HCT116 (cell line): Measurements from ENCODE around the gene WT1. TPM values are rescaled to one million over a fixed set of nuclear protein-coding genes. Genes with fewer than 3 reads are reported as not detected.

Experiments
- ATAC-seq: fragments of 200-7000 bp; cut with Tn5 transposase; 2 replicates; pipeline ENCODE4 v1.9.1; 2020; ENCODE audit warnings: mild to moderate bottlenecking, moderate library complexity
- BruUV-seq: library from RNA; stranded (reverse); fragments of 400-500 nt; replicated peaks from 2 replicates; lab custom pipeline; 2021; lab: Mats Ljungman, UMichigan
- CTCF ChIA-PET: fragments of 300-600 bp; sonication (Branson Sonifier 250); formaldehyde crosslinking; loops from one replicate; lab custom pipeline; 2021; ENCODE audit warnings: antibody characterized with exemption; lab: Charles Lee
- POLR2A ChIA-PET: fragments of 300-600, 350-600 bp; sonication (Branson Sonifier 250); formaldehyde crosslinking; loops from one replicate; lab custom pipeline; 2021; ENCODE audit warnings: antibody characterized with exemption; lab: Charles Lee
- RAD21 ChIA-PET, 2 experiments: fragments of 300-600 bp; sonication (Branson Sonifier 250); formaldehyde crosslinking; loops; one replicate each; lab custom pipeline; 2023; ENCODE audit warnings: low total read pairs in 2 of 2; ENCODE audit not compliant: uncharacterized antibody in 2 of 2, unreplicated experiment in 2 of 2, low non-redundant PET in 1 of 2; lab: Charles Lee
- DNase-seq: peaks from one replicate; pipeline ENCODE4 v3.0.0-alpha.2; 2010; ENCODE audit warnings: low read depth, low spot score
- H2AFZ ChIP-seq: fragments of 200-600 bp; shearing (Covaris generic), sonication (generic); 2 replicates; pipeline ENCODE4 v1.6.1; 2017; ENCODE audit warnings: low read depth, mixed run types, mixed read lengths, antibody characterized with exemption, low read length; ENCODE audit not compliant: poor library complexity, severe bottlenecking
- H3K27ac ChIP-seq: 2 replicates; pipeline ENCODE4 v1.5.1; 2012; ENCODE audit warnings: low read depth, low read length
- H3K27me3 ChIP-seq: fragments of 200-600 bp; sonication (generic); 2 replicates; pipeline ENCODE4 v1.6.1; 2016; ENCODE audit warnings: mixed run types, low read length, mixed read lengths; ENCODE audit not compliant: insufficient read depth
- H3K36me3 ChIP-seq, 2 experiments: fragments of 200-500 bp in 1 of 2; fragments of 200-600 bp in 1 of 2; sonication (Bioruptor generic) in 1 of 2; sonication (generic) in 1 of 2; 2 replicates each; pipeline versions ENCODE4 v1.5.1 to v1.6.1; 2014 to 2016; ENCODE audit warnings: low read length in 2 of 2, inconsistent platforms in 1 of 2, mixed read lengths in 1 of 2, mixed run types in 1 of 2; ENCODE audit not compliant: insufficient read depth in 2 of 2, control insufficient read depth in 1 of 2
- H3K4me1 ChIP-seq, 2 experiments: fragments of 200-600 bp in 1 of 2; sonication (generic) in 1 of 2; 2 replicates each; pipeline versions ENCODE4 v1.5.1 to v1.6.1; 2012 to 2017; ENCODE audit warnings: low read length in 2 of 2, inconsistent platforms in 1 of 2, mild to moderate bottlenecking in 1 of 2, mixed read lengths in 1 of 2, mixed run types in 1 of 2, moderate library complexity in 1 of 2; ENCODE audit not compliant: insufficient read depth in 2 of 2, control insufficient read depth in 1 of 2
- H3K4me2 ChIP-seq: fragments of 200-600 bp; sonication (generic); 2 replicates; pipeline ENCODE4 v1.6.1; 2017; ENCODE audit warnings: mixed run types, low read length, mixed read lengths
- H3K4me3 ChIP-seq, 2 experiments: fragments of 200-600 bp in 1 of 2; sonication (generic) in 1 of 2; replicated peaks in 1 of 2; 2 replicates each; pipeline ENCODE4 v1.5.1; 2011 to 2016; ENCODE audit warnings: low read length in 2 of 2, control low read depth in 1 of 2, low read depth in 1 of 2, mild to moderate bottlenecking in 1 of 2, mixed read lengths in 1 of 2, mixed run types in 1 of 2
- H3K79me2 ChIP-seq: fragments of 200-600 bp; sonication (generic); 2 replicates; pipeline ENCODE4 v1.6.1; 2017; ENCODE audit warnings: mild to moderate bottlenecking, mixed run types, low read length, moderate library complexity, mixed read lengths; ENCODE audit not compliant: insufficient read depth
- H3K9ac ChIP-seq: fragments of 200-600 bp; sonication (generic); 2 replicates; pipeline ENCODE4 v1.6.1; 2016; ENCODE audit warnings: low read length, mixed read lengths
- H3K9me2 ChIP-seq: fragments of 200-600 bp; sonication (generic), shearing (Covaris generic); 2 replicates; pipeline ENCODE4 v1.6.1; 2017; ENCODE audit warnings: mixed run types, mild to moderate bottlenecking, moderate library complexity; ENCODE audit not compliant: insufficient read depth
- H3K9me3 ChIP-seq, 2 experiments: fragments of 200-500 bp in 1 of 2; fragments of 200-600 bp in 1 of 2; sonication (Bioruptor generic) in 1 of 2; sonication (generic) in 1 of 2; 2 replicates each; pipeline ENCODE4 v1.6.1; 2014 to 2017; ENCODE audit warnings: low read length in 2 of 2, mixed read lengths in 2 of 2, inconsistent platforms in 1 of 2, low read depth in 1 of 2, mild to moderate bottlenecking in 1 of 2, mixed run types in 1 of 2, moderate library complexity in 1 of 2; ENCODE audit not compliant: control insufficient read depth in 1 of 2, insufficient read depth in 1 of 2
- H4K20me1 ChIP-seq: fragments of 200-600 bp; sonication (generic), shearing (Covaris generic); 2 replicates; pipeline ENCODE4 v1.6.1; 2017; ENCODE audit warnings: mixed run types, mild to moderate bottlenecking, moderate library complexity; ENCODE audit not compliant: insufficient read depth
- ATF3 ChIP-seq: IDR thresholded peaks from 2 replicates; pipeline ENCODE4 v1.6.1; 2012
- CEBPB ChIP-seq: IDR thresholded peaks from 2 replicates; pipeline ENCODE4 v1.6.1; 2012; ENCODE audit warnings: low read depth
- ELF1 ChIP-seq: IDR thresholded peaks from 2 replicates; pipeline ENCODE4 v1.6.1; 2012; ENCODE audit warnings: low read depth, borderline replicate concordance
- JUND ChIP-seq: IDR thresholded peaks from 2 replicates; pipeline ENCODE4 v1.6.1; 2012
- POLR2A ChIP-seq: IDR thresholded peaks from 2 replicates; pipeline ENCODE4 v1.7.0; 2011; ENCODE audit warnings: borderline replicate concordance; ENCODE audit not compliant: insufficient read depth, insufficient read length; ENCODE audit errors: extremely low read depth
- POLR2AphosphoS5 ChIP-seq: IDR thresholded peaks from 2 replicates; pipeline ENCODE4 v1.6.1; 2011; ENCODE audit warnings: mild to moderate bottlenecking, low read depth, low read length, moderate library complexity
- RAD21 ChIP-seq: IDR thresholded peaks from 2 replicates; pipeline ENCODE4 v1.6.1; 2012; ENCODE audit warnings: low read depth, mild to moderate bottlenecking
- REST ChIP-seq: IDR thresholded peaks from 2 replicates; pipeline ENCODE4 v1.6.1; 2012; ENCODE audit warnings: low read depth
- SRF ChIP-seq: IDR thresholded peaks from 2 replicates; pipeline ENCODE4 v1.6.1; 2012; ENCODE audit warnings: low read depth
- TCF7L2 ChIP-seq: IDR thresholded peaks from 2 replicates; pipeline ENCODE4 v1.7.0; 2011; ENCODE audit warnings: borderline replicate concordance, inconsistent platforms; ENCODE audit not compliant: insufficient read depth, insufficient read length; ENCODE audit errors: extremely low read depth
- YY1 ChIP-seq: IDR thresholded peaks from 2 replicates; pipeline ENCODE4 v1.6.1; 2011; ENCODE audit warnings: low read length, low read depth, moderate library complexity, mild to moderate bottlenecking; ENCODE audit not compliant: insufficient replicate concordance; ENCODE audit errors: extremely low read depth
- ZBTB33 ChIP-seq: IDR thresholded peaks from 2 replicates; pipeline ENCODE4 v1.6.1; 2011; ENCODE audit warnings: mild to moderate bottlenecking, low read length, moderate library complexity; ENCODE audit not compliant: insufficient replicate concordance; ENCODE audit errors: extremely low read depth
- intact Hi-C: fragments of 100-400 bp; cut with micrococcal nuclease; formaldehyde crosslinking; loops from 2 replicates; pipeline ENCODE4 v1.10.0; 2022
- total RNA-seq: library from RNA; stranded (reverse); gene quantifications from one replicate; pipeline ENCODE4 v1.2.1, GENCODE V29; 2021; ENCODE audit not compliant: unreplicated experiment

Gene WT1
- total RNA-seq, 1 experiment from 2014 or later: 0.07 TPM

GRCh38 chr11:32439501-32440210 lies 4.3 kb upstream of the WT1 start:
- ChIA-PET POLR2A (no interaction called here), RAD21 (no interaction called here), CTCF (no interaction called here)
- no peaks in the 10 kb centered on the region for H4K20me1 ChIP-seq
- no peak overlapping the region for H3K4me3 ChIP-seq
- BruUV-seq: no TSS peak
- intact Hi-C loops: no loop called here
- no peaks in the 10 kb centered on the region for H3K4me1 ChIP-seq
- no peaks in the 10 kb centered on the region for H3K9me3 ChIP-seq
- H3K27me3 ChIP-seq: peaks cover 43% of the 10 kb centered on the region
- no peak overlapping the region for H3K4me2 ChIP-seq
- no peaks in the 10 kb centered on the region for H3K9me2 ChIP-seq
- H2AFZ ChIP-seq: no peak overlapping the region
- H3K27ac ChIP-seq: no peak overlapping the region
- no peak for DNase-seq
- H3K79me2 ChIP-seq: no peaks in the 10 kb centered on the region
- H3K36me3 ChIP-seq: no peaks in the 10 kb centered on the region
- no peak for TF ChIP-seq JUND
- ATAC-seq: no peak
- H3K9ac ChIP-seq: no peak overlapping the region

- Histone ChIP-seq H3K27me3 (peaks cover 43% of the 10 kb centered on the region), H3K27ac (no peak overlapping the region), H3K9ac (no peak overlapping the region), H3K9me2 (no peaks in the 10 kb centered on the region), H2AFZ (no peak overlapping the region), H3K4me1 (no peaks in the 10 kb centered on the region), H3K4me3 (no peak overlapping the region), H3K4me2 (no peak overlapping the region), H3K79me2 (no peaks in the 10 kb centered on the region), H3K36me3 (no peaks in the 10 kb centered on the region), H4K20me1 (no peaks in the 10 kb centered on the region), H3K9me3 (no peaks in the 10 kb centered on the region)
- ChIA-PET RAD21 (no interaction called here), CTCF (no interaction called here), POLR2A (no interaction called here)
- no TSS peak for BruUV-seq
- DNase-seq: no peak
- intact Hi-C loops: no loop called here
- ATAC-seq: no peak
- TF ChIP-seq REST (no peak), RAD21 (no peak), CEBPB (no peak), TCF7L2 (no peak), ZBTB33 (no peak), YY1 (no peak), POLR2A (no peak), ELF1 (no peak), POLR2AphosphoS5 (no peak), ATF3 (no peak), SRF (no peak), JUND (no peak)
Measured at GRCh38 chr11:32438866-32439489, 3.6 kb upstream of the WT1 start.
